SHP77 (cell line): Measurements from ENCODE around the gene KLK14.
A peak's percentile ranks its signal among the peaks of the same experiment; 100 is the strongest.

Experiments used
- DNase-seq, 2 experiments: peaks; one replicate each; lab custom pipeline; 2025; lab: John Stamatoyannopoulos, UW

The KLK14 gene

DNA sequence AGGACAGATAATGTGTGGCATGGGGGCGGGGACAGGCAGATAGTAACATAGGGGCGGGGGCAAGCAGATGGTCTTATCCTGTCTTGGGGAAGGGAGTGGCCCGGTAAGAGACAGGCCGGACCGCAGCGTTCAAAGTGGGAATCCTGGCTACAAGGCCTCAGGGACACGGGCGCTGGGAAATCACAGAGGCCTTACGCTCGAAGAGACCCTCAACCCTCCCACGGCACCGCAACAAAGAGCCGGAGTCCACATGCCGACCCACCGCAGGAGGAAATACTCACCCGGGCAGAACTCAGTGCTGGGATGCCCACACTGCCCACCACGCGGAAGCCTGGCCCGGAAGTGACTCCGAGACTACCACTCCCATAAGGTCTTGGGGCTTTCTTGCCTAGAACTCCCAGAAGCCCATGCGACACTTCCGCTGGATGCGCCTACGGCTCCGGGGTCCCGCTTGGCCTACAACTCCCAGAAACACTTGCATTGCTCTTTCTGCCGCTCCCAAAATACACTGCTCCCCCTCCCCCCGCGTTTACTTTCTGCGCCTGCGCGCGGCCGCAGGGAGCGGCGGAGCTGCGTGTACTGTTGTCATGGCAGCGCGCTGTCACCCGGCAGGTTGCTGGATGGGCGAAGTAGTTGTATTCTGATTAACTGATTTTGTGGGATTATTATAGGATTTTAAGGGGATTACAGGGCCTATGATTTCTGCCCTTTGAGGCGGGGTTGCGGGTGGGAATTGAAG lies 25.5 kb upstream of the KLK14 start, which contains the start of gene CTU1:
Gene CTU1 (minus strand): TSS at position 344 of the 739 bp plus-strand sequence. CDS start 3,840 bp downstream, outside the sequence.
- DNase-seq, result peak; percentile 98 to 99

- peak in 1 of 2 experiments; percentile 36 for DNase-seq
Observed at GRCh38 chr19:51107406-51108065, 24.8 kb upstream of the KLK14 start.

- DNase-seq, result no peak
Observed at GRCh38 chr19:51103926-51104341, 21.2 kb upstream of the KLK14 start.

- DNase-seq, result no peak
Observed at GRCh38 chr19:51102991-51103390, 20.3 kb upstream of the KLK14 start.

DNA sequence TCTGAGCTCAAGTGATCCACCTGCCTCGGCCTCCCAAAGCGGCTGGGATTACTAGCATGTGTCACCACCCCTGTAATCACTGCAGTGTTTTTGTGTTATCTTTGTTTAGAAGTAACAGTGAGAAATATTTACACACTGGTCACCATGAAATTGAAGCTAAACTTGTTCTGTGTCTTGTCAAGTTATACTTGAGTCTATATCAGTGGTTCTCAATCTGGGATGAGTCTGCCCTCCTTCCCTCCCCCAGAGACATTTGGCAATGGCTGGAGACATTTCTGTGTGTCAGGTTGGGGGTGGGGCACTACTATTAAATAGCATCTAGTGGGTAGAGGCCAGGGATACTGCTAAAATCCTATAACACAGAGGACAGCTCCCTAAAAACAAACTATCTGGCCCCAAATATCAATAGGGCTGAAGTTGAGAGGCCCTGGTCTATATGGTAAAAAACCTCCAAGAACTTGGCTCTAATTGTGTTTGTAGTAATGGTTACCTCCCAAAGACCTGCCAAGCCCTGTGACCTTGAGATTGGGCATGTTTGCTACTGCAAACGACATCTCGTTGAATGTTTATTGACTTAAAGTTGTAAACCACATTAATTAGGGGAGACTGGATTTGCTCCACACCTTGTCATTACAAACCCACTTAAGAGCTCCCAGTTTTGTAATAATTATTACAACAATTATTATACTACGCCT lies 18.6 kb upstream of the KLK14 start:
- DNase-seq, result no peak

GRCh38 chr19:51100601-51101000 lies 17.9 kb upstream of the KLK14 start:
- no peak for DNase-seq

GRCh38 chr19:51099047-51099382 lies 16.3 kb upstream of the KLK14 start:
- DNase-seq, result no peak

DNA sequence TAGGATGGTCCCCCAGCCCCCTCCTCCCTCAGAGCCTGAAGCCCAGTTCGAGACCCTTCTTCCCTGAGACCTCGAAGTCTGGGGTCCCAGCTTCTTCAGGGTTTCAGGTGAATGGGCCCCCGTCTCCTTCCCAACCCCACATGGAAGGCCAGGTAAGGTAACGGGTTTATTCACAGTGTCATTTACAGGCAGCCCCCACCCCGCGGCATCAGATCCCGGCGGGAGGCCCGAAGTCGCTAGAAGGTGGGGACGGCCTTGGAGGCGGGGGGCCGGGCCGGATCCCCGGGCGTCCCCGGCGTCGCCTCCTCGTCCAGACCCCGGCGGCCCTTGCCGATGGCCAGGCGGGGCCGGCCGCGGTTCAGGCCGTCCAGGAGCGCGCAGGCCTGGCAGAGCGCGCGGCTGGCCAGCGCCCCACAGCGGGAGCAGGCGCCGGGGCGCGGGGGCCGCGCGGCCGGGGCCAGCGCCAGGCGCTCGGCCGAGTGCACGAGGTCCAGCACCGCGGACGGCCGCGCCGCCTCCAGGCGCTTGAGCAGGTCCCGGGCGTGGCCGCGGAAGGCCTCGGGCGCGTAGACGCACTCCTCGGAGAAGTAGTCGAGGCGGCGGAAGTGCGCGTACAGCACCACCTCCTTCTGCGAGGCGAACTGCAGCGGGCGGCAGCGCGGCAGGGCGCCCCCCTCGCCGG lies 15.8 kb upstream of the KLK14 start:
- no peak for DNase-seq

GRCh38 chr19:51097796-51098195 lies 15.1 kb upstream of the KLK14 start:
- no peak for DNase-seq

- DNase-seq, result peak in 1 of 2 experiments; percentile 65
Observed at GRCh38 chr19:51097166-51097738, 14.6 kb upstream of the KLK14 start.

DNA sequence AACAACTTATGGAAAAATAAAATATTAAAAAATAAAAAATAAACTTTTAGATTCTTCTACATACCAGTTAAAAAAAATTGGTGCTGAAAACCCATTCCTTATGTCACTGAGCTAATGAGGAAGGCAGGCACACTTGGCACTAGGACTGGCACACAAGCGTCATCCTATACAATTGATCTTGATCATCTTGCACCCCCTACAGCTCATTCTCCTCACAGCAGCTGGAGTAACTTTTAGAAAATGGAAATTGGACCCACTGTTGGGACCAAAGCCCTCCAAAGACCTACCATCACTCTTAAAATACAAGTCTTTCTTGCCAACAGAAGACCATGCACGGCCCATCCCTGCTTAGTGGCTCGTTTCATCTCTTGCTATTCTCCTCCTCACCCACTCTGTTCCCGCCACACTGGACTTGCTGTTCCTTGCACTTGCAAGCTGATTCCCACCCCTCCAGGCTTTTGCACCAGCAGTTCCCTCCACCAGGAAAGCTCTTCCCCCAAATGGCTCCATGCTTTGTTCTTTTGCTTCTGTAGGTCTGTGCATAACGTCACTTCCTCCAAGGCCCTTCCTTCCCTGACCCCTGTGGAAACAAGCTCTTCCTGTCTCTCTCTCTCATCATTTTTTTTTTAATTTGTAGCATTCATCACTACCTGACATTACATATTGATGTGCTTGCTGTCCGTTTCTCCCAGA lies 13.9 kb upstream of the KLK14 start:
- peak in 1 of 2 experiments; percentile 27 for DNase-seq

GRCh38 chr19:51094696-51095279 lies 12.1 kb upstream of the KLK14 start:
- DNase-seq, result peak in 1 of 2 experiments; percentile 19

GRCh38 chr19:51093510-51094345 lies 11.0 kb upstream of the KLK14 start:
- DNase-seq, result no peak

DNA sequence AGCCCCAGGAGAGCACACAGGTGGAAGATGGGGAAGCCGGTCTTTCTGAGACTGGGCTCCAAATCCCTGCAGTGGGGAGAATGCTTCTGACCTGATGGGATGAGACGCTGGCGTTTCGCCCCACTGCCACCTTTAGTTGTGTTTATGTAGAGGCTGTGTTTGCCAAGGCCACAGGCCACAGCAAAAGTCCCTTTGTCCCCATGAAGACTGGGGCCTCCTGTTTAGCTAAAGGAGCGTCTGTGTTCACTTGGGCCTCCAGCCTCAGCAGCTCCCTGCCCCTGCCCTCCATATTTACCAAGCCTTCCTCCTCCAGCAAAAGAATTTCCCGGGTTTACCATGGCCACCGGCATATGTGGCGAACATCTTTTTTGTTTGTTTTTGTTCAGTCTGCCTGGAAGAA lies 10.4 kb upstream of the KLK14 start:
- DNase-seq, result no peak

DNA sequence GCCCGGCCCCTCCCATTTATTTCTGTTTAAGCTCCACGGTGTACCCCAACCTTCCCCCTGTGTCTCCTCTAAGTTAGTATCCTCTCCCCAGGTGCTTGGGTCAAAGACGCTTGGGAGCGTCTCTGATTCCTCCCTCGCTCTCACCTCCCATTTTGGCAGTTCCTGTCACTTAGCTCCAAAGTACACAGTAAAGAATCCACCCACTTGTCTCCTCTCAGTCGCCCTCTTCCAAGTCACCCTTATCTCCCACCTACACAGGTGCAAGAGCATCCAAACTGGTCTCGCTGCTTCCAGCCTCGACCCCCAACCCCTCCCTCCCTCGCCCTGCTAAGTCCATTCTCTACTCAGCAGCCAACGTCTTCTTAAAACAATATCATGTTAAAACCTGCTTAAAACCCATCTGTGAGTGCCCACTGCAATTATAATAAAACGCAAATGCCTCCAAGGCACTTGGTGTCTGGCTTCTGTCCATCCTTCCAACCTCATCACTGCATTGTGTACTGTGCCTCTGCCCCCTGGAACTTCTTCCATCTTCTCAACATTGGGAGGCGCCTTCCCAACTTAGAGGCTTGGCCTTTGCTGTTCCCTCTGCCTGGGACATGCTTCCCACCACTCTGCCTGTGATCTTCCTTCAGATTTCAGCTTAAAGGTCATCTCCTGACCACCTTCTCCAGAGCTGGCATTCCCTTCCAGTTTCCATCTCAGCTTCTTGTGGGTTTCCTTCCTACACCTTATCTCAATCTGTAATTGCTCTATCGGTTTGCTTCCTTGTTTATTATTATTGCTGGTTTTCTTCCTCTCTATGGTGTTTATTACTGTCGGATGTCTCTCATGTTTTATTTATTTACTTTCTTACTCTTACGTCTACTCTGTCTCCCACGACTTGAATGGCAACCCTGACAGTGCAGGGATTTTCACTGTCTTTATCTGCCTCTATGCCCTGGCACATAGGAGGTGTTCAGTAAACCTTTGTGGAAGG lies 9.5 kb upstream of the KLK14 start:
- no peak for DNase-seq

GRCh38 chr19:51091126-51091525 lies 8.4 kb upstream of the KLK14 start:
- no peak for DNase-seq

- no peak for DNase-seq
Observed at GRCh38 chr19:51090471-51090870, 7.8 kb upstream of the KLK14 start.

- no peak for DNase-seq
Observed at GRCh38 chr19:51089786-51090185, 7.1 kb upstream of the KLK14 start.
